GM13976 (cell line): ENCODE results near the gene ZNF521.

Source experiments
- DNase-seq: peaks from one replicate; pipeline ENCODE4 v3.0.0; 2012; ENCODE audit warnings: low spot score
- in situ Hi-C: fragments of 300-500 bp; cut with MboI; formaldehyde crosslinking; loops from one replicate; pipeline ENCODE4 v1.12.0; 2022; ENCODE audit warnings: low sequenced_read_pairs, mixed read lengths, inconsistent platforms; ENCODE audit not compliant: unreplicated experiment
- TF ChIP-seq, protein P1 (sequence below): IDR thresholded peaks from 2 replicates; pipeline ENCODE4 v1.5.1; 2012; ENCODE audit warnings: borderline replicate concordance, mild to moderate bottlenecking; ENCODE audit not compliant: insufficient read depth; ENCODE audit errors: extremely low read depth, missing control alignments, control extremely low read depth

ZNF521 gene

DNA sequence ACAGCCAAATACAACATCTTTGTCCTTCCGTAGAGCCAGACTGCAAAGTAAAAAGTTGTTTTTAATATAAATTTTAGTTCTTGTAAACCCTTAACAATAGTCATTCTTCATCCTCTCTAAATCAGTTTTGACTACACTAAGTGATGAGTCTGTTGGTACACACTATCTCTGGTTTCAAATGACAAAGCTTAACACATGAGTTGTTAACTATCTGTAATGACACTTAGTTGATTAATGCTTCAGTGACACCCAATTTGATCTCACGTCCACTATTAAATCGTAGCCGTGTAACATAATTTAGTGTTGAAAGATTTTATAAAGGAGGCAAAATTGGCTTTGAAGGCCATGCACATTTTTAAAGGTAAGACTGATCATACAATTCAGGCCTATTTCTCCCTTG is 181.6 kb downstream of the ZNF521 start:
- no peak for DNase-seq

DNA sequence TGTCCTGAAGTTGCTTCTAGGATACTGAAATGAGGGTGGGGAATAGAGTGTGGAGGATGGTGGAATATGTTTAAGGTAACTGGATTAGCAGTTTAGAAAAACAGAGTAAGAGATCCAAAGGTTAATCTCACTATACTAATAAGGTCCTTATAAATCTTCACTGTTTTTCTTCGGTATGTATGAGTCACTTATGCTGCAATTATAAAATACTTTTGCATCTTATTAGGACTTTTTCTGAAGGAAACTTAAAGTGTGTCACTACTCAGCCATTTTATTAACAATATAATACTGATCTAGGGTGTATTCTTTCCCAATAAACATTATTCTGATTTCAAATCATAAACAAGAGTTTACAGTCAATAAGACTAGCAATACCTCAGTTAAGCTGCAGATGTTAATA is 182.3 kb downstream of the ZNF521 start:
- TF ChIP-seq, protein P1, sequence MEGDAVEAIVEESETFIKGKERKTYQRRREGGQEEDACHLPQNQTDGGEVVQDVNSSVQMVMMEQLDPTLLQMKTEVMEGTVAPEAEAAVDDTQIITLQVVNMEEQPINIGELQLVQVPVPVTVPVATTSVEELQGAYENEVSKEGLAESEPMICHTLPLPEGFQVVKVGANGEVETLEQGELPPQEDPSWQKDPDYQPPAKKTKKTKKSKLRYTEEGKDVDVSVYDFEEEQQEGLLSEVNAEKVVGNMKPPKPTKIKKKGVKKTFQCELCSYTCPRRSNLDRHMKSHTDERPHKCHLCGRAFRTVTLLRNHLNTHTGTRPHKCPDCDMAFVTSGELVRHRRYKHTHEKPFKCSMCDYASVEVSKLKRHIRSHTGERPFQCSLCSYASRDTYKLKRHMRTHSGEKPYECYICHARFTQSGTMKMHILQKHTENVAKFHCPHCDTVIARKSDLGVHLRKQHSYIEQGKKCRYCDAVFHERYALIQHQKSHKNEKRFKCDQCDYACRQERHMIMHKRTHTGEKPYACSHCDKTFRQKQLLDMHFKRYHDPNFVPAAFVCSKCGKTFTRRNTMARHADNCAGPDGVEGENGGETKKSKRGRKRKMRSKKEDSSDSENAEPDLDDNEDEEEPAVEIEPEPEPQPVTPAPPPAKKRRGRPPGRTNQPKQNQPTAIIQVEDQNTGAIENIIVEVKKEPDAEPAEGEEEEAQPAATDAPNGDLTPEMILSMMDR, result no peak
- in situ Hi-C loops, result no loop called here
- DNase-seq, result no peak

More for the DNA sequence above, 181.6 kb downstream of the ZNF521 start:
- in situ Hi-C loops, result no loop called here
- TF ChIP-seq, protein P1, result no peak

GRCh38 chr18:25167612-25168410 is 184.2 kb downstream of the ZNF521 start:
- in situ Hi-C loops, result no loop called here
- DNase-seq, result no peak
- TF ChIP-seq, protein P1, result no peak

GRCh38 chr18:25166113-25166512 is 185.9 kb downstream of the ZNF521 start:
- TF ChIP-seq, protein P1, result no peak
- DNase-seq, result no peak
- in situ Hi-C loops, result no loop called here

GRCh38 chr18:25164848-25165811 is 186.8 kb downstream of the ZNF521 start:
- TF ChIP-seq, protein P1, result no peak
- DNase-seq, result peak; percentile 32

DNA sequence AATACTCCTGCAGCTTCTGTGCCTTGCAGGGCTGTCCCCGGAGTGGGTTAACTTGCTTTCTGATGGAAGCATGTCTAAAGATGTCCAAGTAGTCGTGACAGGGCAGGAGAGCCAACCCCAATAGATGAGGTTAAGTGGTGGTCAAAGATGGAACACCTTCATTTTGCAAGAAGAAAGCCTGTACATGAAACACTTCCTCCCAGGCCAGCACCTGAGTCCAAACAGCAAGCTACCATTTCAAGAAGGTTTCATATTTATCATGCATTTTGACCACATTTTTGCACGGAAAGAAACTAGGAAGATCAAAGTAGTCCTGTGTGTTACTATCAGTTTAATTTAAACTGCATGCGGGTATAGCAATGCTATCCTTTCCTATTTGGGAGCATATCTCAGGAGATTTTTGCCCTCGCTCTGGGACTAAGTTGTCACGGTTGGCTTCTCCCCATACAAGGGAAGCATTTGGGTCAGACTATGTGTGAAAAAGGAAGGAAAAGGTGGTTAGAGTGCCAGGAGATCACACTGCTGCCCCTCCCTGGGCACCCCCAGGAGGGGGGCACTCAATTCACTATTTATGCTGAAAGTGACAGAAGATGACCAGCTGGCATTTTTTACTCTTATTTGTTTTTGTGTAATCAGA is 187.6 kb downstream of the ZNF521 start:
- in situ Hi-C loops, result no loop called here
- TF ChIP-seq, protein P1, result no peak
- DNase-seq, result no peak

More at GRCh38 chr18:25164848-25165811, 186.8 kb downstream of the ZNF521 start:
- in situ Hi-C loops, result no loop called here
